Stimulated activated CD4-positive, alpha-beta T cell treated with anti-CD3 and anti-CD28 coated beads, Interleukin-4, amount 100 ng/mL, for 4 hours (primary cell): Measurements from ENCODE around the gene CASP14.
"Not testable (repeated sequence)": the region's sequence is repeated elsewhere in the genome, so short reads cannot be mapped to it uniquely, and the experiment has no call there.

Experiments used
- DNase-seq, 2 experiments: peaks; one replicate each; pipeline ENCODE4 v3.0.0-alpha.2; 2020

Gene CASP14

GRCh38 chr19:15072930-15073647 lies 23.8 kb downstream of the CASP14 start:
- no peak for DNase-seq

GRCh38 chr19:15074371-15074770 lies 25.1 kb downstream of the CASP14 start:
- no peak for DNase-seq

- DNase-seq, result no peak
These were observed 26.5 kb downstream of the CASP14 start for GRCh38 chr19:15075806-15076205.

GRCh38 chr19:15080002-15080401 lies 30.7 kb downstream of the CASP14 start:
- DNase-seq, result not testable (repeated sequence)

- no peak for DNase-seq
These were observed 32.6 kb downstream of the CASP14 start, which contains the start of gene OR1I1 for GRCh38 chr19:15081911-15082310. OR1I1 (plus strand) TSS chr19:15082211; CDS start chr19:15087066, 4,855 bp downstream.

GRCh38 chr19:15087182-15087581 lies 37.9 kb downstream of the CASP14 start:
- no peak for DNase-seq

GRCh38 chr19:15091918-15092753 lies 42.9 kb downstream of the CASP14 start:
- DNase-seq, result peak in 1 of 2 experiments; percentile 19

GRCh38 chr19:15093001-15093400 lies 43.7 kb downstream of the CASP14 start:
- DNase-seq, result no peak

- DNase-seq, result no peak
These were observed 46.9 kb downstream of the CASP14 start for GRCh38 chr19:15096223-15096622.

GRCh38 chr19:15097980-15098379 lies 48.7 kb downstream of the CASP14 start:
- DNase-seq, result not testable (repeated sequence)

- no peak for DNase-seq
These were observed 49.2 kb downstream of the CASP14 start for GRCh38 chr19:15098460-15098859.

- DNase-seq, result no peak
These were observed 49.8 kb downstream of the CASP14 start for GRCh38 chr19:15099017-15099582.

- DNase-seq, result peak; percentile 33 to 39
These were observed 52.3 kb downstream of the CASP14 start for GRCh38 chr19:15101479-15102082.

GRCh38 chr19:15104003-15104402 lies 54.7 kb downstream of the CASP14 start:
- DNase-seq, result no peak

- no peak for DNase-seq
These were observed 55.1 kb downstream of the CASP14 start for GRCh38 chr19:15104411-15104810.

- no peak for DNase-seq
These were observed 55.8 kb downstream of the CASP14 start for GRCh38 chr19:15105044-15105443.

- DNase-seq, result peak in 1 of 2 experiments; percentile 29
These were observed 58.1 kb downstream of the CASP14 start, which contains the start of gene SYDE1 for GRCh38 chr19:15107061-15108010. SYDE1 (plus strand) TSS chr19:15107401; CDS start chr19:15107434, 33 bp downstream.
